Activated CD4-positive, CD25-positive, alpha-beta regulatory T cell treated with anti-CD3 and anti-CD28 coated beads, Interleukin-2, amount 50 U/mL, for 24 hours (primary cell): ENCODE results near the gene EEF2K.

Source experiments
- ATAC-seq, 2 donors: fragments of 150-1000 bp; cut with Tn5 transposase; one replicate each; pipeline ENCODE4 v1.10.0; 2021; ENCODE audit warnings: mild to moderate bottlenecking in 1 of 2, moderate library complexity in 1 of 2

Gene EEF2K

DNA sequence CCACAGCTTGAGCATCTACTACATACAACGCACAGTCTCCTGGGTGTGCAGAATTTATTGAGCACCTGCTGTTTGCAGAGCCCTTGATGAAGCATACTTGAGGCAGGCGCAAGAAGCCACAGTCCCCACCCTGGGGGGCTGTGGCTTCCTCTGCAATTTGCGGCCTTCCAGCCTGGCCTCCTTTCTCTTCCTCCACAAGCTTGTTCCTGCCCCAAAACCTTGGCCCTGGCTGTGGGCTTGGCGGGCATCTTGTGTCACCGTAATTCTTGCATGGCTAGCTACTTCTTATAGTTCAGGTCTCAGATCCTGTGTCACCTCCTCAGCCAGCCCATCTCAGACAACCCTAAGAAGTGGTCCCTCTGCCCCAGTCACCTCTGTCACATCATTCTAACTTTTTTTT is 47.2 kb downstream of the EEF2K start:
- no peak for ATAC-seq

DNA sequence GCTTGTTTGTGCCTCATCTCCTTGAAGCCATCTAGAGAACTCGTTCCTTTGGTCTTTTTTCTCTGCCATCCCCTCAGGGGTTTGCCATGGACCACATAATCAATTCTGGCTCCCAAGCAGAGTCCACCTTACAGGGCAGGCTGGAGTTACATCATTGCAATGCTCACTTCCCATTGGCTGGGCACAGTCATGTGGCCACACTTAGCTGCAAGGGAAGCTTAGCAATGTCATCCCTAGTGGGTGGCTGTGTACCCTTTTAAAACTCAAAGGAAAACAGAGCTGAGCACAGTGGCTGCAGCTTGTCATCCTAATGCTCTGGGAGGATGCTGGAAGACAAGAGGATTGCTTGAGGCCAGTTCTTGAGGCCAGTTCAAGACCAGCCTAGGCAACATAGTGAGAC is 49.3 kb downstream of the EEF2K start:
- ATAC-seq, result no peak

DNA sequence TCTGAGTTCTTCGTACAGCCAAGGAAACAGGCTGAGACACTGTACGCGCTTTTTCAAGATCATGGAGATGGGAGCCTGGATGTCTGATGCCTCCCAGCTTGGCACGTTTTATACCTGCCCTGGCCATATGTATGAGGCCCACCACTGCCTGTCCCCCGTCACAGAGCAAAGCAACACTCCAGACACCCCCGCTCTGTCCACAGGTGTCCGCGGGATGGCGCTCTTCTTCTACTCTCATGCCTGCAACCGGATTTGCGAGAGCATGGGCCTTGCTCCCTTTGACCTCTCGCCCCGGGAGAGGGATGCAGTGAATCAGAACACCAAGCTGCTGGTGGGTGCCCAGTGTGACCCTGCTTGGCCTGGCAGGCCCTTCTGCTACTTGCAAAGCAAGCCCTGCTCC is 51.4 kb downstream of the EEF2K start:
- no peak for ATAC-seq

DNA sequence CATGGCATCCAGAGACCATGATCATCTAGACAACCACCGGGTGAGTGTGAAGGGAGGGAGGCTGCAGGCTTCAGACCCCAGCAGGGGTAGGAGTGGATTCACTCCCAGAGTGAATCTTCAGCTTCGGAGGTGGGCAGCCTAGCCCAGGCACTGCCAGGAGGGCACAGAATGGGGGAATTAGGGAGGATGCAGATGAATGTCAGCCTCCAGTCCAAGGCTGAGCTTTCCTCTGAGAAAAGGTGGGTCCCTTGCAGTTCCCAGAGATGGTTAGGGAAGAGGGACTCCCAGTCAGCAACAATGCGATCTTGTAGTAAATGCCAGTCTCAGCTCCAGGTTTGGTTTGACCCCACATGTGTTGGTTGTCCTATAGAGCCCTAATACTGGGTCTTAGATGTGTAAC is 54.4 kb downstream of the EEF2K start:
- no peak for ATAC-seq

DNA sequence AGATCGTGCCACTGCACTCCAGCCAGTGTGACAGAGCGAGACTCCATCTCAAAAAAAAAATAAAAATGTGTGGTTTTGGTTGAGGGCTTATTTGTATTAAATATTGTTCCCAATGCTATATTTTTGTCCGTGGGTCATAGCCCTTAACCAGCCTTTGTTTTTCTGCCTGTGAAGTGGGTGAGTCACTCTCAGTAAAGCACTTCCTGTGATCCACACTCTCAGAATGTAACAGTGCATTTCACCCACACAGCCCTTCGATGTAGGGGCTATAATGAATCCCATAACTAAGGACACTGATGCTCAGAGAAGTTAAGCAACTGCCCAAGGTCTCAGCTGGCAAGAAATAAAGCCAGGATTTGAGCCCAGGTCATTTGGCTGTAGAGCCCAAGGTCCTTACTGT is 56.4 kb downstream of the EEF2K start:
- ATAC-seq, result peak; percentile 76 to 93

DNA sequence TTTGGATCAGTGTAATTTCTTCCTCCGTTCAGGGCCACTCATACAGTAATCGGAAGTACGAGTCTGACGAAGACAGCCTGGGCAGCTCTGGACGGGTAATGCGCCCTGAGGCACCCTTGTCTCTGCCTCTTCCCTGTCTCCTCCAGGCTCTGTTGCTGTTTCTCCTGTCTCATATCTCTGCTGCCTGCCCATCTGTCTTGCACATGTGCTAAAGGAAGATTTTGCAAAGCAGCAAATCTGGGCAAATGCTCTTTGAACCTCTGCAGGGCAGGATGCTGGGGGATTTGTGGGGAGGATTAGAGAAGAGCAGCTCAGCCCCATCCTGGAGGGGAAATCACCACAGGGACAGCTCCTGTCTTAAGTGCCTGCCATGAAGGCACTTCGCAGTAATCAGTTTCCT is 58.7 kb downstream of the EEF2K start:
- no peak for ATAC-seq

DNA sequence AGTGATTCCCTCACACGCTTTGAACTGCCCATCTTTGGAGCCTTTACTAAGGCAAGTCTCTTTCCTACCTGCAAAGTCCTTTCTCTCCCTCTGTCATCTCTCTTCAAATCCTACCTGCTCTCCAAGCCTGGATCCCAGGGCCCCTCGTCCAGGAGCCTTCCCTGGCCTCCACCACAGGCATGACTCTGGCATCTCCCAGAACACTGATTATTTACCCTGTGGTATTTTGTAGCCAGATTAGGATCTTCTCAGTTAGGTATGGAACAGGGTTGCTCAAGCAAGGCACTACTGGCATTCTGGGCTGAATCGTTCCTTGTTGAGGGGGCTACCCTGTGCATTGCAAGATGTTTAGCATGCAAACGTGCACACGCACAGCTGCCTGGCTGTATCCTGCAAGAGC is 59.3 kb downstream of the EEF2K start:
- no peak for ATAC-seq

DNA sequence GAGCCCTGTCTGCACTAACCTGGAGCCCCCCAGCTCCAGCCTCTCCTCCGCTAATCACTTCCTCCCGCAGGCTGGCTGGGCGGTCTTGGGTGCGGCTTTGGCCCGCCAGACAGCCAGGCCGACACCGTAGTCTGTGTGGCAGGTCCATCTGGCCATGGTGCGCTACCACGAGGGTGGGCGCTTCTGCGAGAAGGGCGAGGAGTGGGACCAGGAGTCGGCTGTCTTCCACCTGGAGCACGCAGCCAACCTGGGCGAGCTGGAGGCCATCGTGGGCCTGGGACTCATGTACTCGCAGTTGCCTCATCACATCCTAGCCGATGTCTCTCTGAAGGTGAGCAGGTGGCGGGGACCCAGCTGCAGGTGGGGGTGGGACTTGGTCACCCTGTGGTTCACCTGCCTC is 60.5 kb downstream of the EEF2K start:
- ATAC-seq, result no peak

DNA sequence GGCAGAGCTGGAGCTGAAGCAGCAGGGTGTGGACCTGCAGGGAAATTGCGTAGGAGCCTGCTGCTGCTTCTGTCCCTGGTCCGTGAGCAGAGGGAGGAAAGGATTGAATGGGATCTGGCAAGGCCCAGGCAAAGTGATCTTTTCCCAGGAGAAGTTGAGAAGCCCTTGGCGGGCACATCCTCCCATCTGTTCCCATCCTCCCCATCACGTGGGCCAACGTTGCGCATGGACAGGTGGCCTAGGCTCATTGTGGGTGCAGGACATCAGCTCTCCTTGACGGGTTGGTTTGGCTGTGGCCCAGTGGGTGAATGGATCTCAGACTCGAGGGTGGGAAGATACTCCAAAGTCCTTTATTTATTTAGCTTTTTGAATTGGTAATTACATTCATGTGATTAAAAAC is 61.7 kb downstream of the EEF2K start:
- no peak for ATAC-seq

DNA sequence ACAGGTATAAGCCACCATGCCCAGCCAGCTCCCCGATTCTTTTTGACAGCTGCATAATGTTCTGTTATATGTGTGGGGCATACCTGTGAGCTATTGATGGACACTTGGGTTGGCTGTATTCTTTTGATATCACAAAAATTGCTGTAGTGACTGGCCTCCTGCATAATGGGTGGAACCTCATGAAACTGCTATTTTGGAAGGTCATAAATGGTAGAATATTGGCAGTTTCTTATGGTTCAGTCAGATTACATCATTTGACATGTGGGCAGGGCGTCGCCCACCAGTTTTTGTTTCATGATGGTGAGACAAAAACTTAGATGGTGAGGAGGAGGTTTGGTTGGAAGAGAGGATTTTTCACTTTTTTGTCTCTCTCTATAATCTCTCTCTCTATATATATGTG is 64.4 kb downstream of the EEF2K start:
- no peak for ATAC-seq

DNA sequence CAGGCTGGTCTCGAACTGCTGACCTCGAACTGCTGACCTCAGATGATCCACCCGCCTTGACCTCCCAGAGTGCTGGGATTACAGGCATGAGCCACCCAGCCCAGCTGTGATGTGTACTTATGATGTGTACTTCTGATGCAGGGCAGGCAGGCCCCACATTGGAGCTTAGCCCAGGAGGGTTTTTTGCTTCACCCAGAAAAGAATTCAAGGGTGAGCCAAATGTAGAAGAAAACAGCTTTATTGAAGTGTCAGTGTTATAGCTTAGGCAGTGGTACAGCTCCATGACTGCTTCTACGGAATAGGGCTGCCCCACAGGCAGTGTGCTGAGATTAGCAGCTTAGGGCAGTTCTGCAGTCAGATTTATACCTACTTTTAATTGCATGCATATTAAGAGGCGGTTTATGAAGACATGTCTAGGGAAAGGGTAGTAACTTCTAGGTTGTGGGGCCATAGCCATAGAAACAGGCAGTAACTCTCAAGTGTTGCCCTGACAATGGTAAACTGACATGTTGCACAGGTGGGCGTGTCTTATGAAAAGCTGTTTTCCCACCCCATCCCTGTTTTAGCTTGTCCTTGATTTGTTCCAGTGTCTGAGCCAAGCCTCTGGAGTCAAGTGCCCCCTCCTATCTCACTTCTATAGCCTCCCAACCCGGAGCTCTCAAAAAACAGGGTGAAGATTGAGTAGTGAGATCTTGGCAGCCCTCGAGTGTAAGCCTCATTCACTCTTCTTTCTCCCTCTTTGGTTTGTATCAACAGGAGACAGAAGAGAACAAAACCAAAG is 67.0 kb downstream of the EEF2K start:
- no peak for ATAC-seq

DNA sequence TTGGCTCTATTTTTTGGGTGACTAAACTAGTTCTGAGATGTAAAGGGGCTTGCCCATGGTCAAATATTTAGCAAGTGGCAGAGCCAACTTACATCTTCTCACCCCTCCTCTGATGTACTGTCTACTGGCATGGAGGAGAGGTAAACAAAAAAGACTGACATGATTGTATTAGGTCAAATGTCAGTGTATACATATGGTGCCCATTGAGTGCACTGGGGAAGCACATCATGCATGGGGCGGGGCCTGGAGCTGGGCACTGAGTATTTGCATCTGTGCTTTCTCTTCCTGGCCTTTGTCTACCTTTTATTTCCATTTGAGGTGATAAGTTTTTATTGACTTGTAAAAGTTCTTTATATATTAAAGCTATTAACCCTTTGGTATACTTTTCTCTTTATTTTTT is 68.8 kb downstream of the EEF2K start:
- ATAC-seq, result no peak

DNA sequence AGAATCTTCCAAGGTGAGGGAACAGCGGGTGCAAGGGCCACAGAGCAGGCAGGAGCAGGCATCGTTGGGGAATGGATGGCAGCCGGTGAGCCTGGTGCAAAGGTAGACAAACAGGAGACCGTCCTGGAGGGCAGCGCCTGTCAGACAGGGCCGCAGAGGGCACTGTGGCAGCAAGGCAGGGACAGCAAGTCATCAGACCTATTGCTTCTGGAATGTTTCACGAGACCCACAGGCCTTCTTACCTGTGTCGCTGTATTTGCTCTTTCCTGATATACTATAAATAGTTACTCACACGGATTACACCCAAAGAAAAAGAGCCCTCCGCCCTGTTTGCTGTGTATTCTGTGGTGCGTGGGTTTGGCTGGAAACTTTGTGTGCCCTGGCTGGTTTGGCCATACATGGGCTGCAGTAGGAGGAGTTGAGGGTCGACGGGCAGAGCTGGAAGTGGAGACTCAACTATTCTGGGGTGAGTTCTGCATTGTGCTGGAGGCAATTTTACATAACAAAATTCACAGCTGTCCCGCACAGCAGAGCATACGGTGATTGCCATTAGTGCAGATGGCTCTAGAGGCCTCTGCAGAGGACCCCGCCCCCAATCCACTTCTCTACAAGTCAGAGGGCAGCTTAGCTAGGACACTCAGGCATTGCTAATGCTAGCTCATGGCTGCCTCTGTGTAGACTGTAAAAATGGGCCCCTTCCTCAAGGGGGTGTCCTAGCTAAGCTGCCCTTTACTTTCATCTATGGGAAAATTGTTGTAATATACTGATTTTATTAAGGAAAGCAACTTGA is 72.6 kb downstream of the EEF2K start:
- ATAC-seq, result no peak

DNA sequence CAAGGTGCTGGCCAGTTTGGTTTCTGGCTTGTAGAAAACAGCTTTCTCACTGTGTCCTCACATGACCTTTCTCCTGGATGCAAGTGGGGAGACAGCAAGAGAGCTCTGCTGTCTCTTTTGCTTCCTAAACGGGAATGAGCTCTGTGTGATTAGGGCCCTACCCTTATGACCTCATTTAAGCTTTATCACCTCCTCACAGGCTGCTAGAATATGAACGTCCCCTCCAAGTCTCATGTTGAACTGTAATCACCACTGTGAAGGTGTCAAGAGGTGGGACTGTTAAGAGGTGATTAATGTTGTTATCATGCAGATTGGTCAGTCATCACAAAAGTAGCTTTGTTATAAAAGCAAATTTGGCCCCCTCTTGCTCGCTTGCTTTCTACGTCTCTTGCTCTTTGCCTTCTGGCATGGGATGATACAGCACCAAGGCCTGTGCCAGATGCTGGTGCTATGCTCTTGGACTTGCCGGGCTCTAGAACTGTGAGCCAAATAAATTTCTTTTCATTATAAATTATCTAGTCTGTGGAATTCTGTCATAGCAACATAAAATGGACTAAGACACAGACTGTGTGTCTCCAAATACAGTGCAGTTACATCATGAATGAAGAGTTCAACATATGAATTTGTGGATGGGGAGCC is 76.3 kb downstream of the EEF2K start:
- ATAC-seq, result no peak

DNA sequence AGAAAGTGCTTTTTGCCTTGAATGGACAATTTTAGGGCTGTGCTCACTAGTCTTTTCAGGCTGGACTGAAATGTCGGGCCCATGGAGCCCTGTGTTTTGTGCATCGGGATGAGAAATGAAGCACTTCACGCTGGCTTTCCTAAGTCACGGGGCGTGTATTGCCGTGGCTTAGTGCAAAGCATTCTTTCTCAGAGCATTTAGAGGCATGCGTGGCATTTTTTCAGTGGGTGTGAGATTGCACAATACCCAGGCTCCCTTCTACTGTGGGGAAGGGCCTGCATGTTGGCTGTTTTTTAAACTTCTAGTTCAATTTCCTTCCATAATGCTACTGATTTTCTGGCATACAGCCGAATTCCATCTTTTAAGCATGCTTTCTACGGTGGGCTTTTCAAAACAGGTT is 78.6 kb downstream of the EEF2K start:
- no peak for ATAC-seq

DNA sequence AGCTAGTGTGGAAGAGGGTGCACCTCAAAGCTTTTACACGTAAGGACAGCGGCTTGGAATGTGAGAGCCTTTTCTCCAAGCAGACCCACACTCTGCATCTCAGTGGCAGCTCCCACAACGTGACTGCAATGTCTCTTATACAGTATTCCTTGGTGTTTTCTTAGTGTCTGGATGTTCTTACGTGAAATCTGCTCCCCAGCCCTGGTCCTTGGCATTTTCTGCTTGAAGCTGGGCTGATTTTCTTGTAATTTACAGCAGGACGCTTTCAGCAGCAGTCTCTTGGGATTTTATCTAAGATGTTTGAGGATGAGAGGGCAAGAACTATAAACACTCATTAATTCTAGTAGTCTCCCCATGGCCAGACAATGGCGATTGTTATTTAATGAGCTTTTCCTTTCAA is 79.0 kb downstream of the EEF2K start:
- no peak for ATAC-seq

DNA sequence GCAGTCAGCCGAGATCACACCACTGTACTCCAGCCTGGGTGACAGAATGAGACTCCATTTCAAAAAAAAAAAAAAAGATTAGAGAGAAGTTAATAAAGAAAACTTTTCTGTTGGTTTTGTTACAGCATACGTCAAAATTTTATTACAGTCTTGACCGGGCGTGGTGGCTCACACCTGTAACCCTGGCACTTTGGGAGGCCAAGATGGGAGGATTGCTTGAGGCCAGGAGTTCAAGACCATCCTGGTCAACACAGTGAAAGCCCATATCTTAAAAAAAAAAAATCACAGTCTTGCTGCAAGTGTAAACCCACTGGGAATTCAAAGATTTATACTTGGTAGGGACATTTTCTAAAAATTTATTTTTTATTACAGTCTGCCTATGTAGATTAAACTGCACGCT is 84.9 kb downstream of the EEF2K start:
- no peak for ATAC-seq

DNA sequence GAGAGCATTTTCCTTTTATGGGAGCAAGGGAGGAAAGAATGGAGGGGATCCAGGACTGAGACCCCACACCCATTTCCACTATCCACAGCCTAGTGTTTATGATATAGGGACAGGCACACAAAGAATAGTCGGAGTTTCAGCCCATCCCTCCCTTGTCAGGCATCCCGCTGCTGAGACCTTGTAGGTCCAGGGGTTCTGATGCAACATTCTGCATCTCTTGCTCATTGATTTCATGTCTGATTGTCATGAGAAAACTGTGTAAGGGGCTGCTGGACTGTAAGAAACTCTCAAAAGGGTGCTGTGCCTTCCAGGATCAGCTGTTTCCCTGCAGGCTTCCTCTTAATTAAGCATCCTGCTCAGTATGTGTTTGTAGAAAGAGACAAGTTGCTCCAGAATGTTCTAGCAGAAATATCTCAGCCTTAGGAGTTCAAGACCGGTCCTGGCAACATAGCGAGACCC is 85.8 kb downstream of the EEF2K start:
- ATAC-seq, result no peak

DNA sequence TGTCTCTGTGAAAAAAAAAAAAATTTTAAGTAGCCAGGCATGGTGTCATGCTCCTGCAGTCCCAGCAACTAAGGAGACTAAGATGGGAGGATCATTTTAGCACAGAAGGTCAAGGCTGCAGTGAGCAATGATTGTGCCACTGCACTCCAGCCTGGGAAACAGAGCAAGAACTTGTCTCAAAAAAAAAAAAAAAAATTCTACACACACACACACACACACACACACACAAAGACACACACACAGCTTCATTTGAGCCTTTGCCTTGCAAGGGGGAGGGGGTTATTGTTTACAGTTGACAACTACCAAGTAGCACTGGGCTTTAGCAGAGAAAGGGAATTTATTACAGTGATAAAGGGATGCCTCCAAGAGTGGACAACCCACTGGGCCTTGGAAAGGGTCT is 86.2 kb downstream of the EEF2K start:
- ATAC-seq, result no peak

DNA sequence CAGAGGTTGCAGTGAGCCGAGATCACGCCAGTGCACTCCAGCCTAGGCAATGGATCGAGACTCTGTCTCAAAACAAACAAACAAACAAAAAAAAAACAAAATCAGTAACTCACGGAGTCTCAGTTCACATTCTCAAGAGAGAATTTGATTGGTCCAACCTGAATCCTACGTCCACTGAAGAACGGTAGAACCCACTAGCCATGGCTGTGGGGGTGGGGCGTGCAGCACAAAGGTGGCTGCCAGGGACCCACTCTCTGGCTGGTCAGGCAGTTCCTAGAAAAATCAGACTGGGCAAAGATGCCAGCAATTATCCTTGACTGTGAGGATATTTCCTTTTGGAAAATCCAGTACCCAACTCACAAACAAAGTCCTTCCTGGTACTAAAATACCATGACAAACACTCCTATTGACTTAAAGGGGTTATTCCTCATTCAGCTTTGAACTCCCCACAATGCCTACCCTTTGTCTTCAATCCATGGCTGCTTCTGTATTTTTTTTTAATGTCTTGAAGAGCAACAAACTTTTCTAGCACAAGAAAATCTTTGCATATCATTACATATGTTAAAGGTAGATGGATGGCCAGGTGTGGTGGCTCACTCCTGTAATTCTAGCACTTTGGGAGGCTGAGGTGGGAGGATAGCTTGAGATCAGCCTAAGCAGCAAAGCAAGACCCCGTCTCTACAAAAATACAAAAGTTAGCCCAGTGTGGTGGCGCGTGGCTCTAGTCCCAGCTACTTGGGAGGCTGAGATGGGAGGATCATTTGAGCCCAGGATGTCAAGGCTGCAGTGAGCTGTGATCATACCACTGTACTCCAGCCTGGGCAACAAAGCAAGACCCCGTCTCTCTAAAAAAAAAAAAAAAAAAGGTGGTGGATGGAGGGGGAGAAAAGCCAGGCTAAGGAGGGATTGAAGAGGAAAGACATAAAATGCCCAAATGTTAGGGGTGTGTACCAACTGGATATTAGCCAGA is 87.3 kb downstream of the EEF2K start:
- no peak for ATAC-seq

DNA sequence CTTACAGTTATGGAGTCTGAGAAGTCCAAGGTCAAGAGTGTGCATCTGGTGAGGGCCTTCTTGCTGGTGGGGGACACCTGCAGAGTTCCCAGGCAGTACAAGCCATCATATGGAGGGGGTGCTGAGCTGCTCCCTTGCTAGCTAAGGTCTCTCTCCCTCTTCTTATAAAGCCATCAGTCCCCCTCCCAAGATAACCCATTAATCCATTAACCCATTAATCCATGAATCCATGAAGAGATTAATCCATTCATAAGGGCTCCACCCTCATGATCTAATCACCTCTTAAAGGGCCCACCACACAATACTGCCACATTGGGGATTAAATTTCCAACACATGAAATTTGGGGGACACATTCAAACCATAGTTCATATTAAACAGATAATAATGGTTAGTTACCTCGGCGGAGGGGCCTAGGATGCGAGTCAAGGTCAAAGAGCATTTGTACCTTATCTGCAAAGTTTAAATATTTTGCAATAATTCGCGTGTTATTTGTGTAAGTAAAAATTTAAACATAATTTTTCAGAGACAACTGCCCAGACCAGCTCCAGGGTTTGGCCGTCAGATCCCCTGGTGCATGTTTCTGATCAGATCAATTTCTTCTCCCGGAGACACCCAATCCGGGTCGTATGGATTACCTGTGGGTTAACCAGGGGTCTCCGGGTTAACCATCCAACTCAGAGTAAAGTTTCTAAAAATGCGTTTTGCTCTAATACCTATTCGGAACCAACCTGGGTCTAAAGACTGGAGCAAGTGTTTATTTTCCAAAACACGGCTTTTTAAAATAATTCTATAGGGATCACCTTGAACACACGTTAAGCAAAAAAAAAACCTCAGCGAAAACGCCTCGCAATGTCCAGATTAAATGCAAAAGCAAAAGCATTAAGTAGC is 90.4 kb downstream of the EEF2K start:
- no peak for ATAC-seq
